OCI-LY1 (cell line): ENCODE data around the gene DYNLRB1.

ENCODE experiments used
- CTCF ChIP-seq: fragments of 200-600 bp; sonication (generic), shearing (Covaris generic); IDR thresholded peaks from 2 replicates; pipeline ENCODE4 v1.5.1; 2017; ENCODE audit warnings: mild to moderate bottlenecking, antibody characterized with exemption, low read length, moderate library complexity, mixed read lengths
- EZH2 ChIP-seq: fragments of 200-600 bp; sonication (generic), shearing (Covaris generic); IDR thresholded peaks from 2 replicates; pipeline ENCODE4 v1.8.0; 2017; ENCODE audit warnings: borderline replicate concordance, mixed run types, mild to moderate bottlenecking, antibody characterized with exemption, low read length, moderate library complexity, mixed read lengths

GRCh38 chr20:34524426-34524825 lies 8.2 kb downstream of the DYNLRB1 start:
- TF ChIP-seq EZH2 (no peak), CTCF (no peak)
